Stimulated activated CD8-positive, alpha-beta memory T cell treated with anti-CD3 and anti-CD28 coated beads, Interleukin-4, amount 100 ng/mL, for 4 hours (primary cell): ENCODE data around the gene GAREM1.
A peak's percentile ranks its signal among the peaks of the same experiment; 100 is the strongest.
"Not testable (repeated sequence)": the region's sequence is repeated elsewhere in the genome, so short reads cannot be mapped to it uniquely, and the experiment has no call there.

Experiments
- DNase-seq, 2 donors: peaks; one replicate each; pipeline ENCODE4 v3.0.0-alpha.2; 2020; ENCODE audit warnings: low read depth in 2 of 2, low spot score in 1 of 2

Gene GAREM1

GRCh38 chr18:32470714-32471633 is at the start of gene GAREM1:
Gene GAREM1 (minus strand): TSS chr18:32470882. CDS start chr18:32470428, 454 bp downstream.
- peak; percentile 28 to 63 for DNase-seq

GRCh38 chr18:32511147-32511546 is 40.5 kb upstream of the GAREM1 start:
- no peak for DNase-seq

- no peak for DNase-seq
These were observed 38.4 kb upstream of the GAREM1 start for GRCh38 chr18:32509111-32509510.

GRCh38 chr18:32507093-32507492 is 36.4 kb upstream of the GAREM1 start:
- no peak for DNase-seq

- DNase-seq: no peak
These were observed 31.3 kb upstream of the GAREM1 start for GRCh38 chr18:32502014-32502413.

- DNase-seq: not testable (repeated sequence)
These were observed 30.6 kb upstream of the GAREM1 start for GRCh38 chr18:32501242-32501641.

- no peak for DNase-seq
These were observed 12.3 kb upstream of the GAREM1 start for GRCh38 chr18:32483002-32483401.

- DNase-seq: no peak
These were observed 11.4 kb upstream of the GAREM1 start for GRCh38 chr18:32482117-32482516.

- DNase-seq: no peak
These were observed 9.9 kb upstream of the GAREM1 start for GRCh38 chr18:32480581-32480980.

- no peak for DNase-seq
These were observed 8.1 kb upstream of the GAREM1 start for GRCh38 chr18:32478807-32479206.

- DNase-seq: no peak
These were observed 7.6 kb upstream of the GAREM1 start for GRCh38 chr18:32478317-32478716.

GRCh38 chr18:32476106-32476505 is 5.4 kb upstream of the GAREM1 start:
- no peak for DNase-seq

GRCh38 chr18:32475069-32475468 is 4.4 kb upstream of the GAREM1 start:
- not testable (repeated sequence) for DNase-seq

- no peak for DNase-seq
These were observed 2.6 kb upstream of the GAREM1 start for GRCh38 chr18:32473325-32473724.

GRCh38 chr18:32472841-32473240 is 2.2 kb upstream of the GAREM1 start:
- no peak for DNase-seq

- no peak for DNase-seq
These were observed 295 bp downstream of the GAREM1 start for GRCh38 chr18:32470460-32470713.

GRCh38 chr18:32469691-32470459 is 807 bp downstream of the GAREM1 start:
- DNase-seq: no peak

GRCh38 chr18:32469190-32469651 is 1.5 kb downstream of the GAREM1 start:
- no peak for DNase-seq

GRCh38 chr18:32468147-32468845 is 2.4 kb downstream of the GAREM1 start:
- no peak for DNase-seq

- no peak for DNase-seq
These were observed 8.9 kb downstream of the GAREM1 start for GRCh38 chr18:32461709-32462272.

- no peak for DNase-seq
These were observed 10.4 kb downstream of the GAREM1 start for GRCh38 chr18:32460171-32460731.
